T-helper 2 cell treated with Interferon-gamma antibody and Interleukin-4, amounts not matched to agents 100 ng/mL and 5 ng/mL, for 36 hours (primary cell): ENCODE measurements around the gene PSG3. TPM values are rescaled to one million over a fixed set of nuclear protein-coding genes. Genes with fewer than 3 reads are reported as not detected.
"Not testable (repeated sequence)": the region's sequence is repeated elsewhere in the genome, so short reads cannot be mapped to it uniquely, and the experiment has no call there.

Experiments used
- intact Hi-C: fragments of 100-400 bp; cut with micrococcal nuclease; formaldehyde crosslinking; loops from one replicate; pipeline ENCODE4 v1.15.1; 2023
- total RNA-seq: library from RNA; stranded (reverse); gene quantifications from 2 replicates; pipeline ENCODE4 v1.2.3, GENCODE V29; 2022

The PSG3 gene
- total RNA-seq, 1 donor from 2014 or later = not detected

DNA sequence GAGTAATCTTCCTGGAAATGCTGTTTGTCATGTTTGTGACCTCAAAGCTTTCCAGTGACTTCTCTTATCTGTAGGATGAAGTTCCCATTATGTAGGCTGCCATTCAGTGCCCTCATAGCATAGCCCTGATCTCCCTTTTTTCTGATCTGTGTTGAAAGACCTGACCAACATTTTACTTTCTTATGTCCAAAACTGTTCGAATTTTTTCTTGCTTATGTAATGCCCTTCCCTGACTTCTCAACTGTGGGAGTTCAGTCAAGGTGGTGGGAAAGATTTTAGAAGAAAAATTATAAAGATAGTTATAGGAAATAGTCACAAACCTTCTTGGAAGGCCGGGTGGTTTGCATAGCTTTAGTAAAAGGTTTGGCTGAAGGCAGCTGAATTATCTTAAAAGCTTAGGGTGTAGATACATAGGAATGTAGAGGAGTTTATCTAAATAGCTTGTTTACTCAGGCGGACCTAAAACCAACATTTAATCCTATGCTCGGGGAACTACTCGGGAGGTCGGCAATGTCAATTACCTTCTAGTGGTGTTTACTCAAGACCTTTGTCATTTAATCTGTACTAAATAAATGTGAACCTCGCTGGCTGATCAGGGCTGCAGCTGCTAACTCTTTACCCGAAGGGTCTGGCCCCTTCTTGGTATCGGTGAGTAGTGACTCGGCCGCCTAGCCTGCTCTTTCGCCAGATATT is 44.3 kb downstream of the PSG3 start:
- intact Hi-C loops = no loop called here

DNA sequence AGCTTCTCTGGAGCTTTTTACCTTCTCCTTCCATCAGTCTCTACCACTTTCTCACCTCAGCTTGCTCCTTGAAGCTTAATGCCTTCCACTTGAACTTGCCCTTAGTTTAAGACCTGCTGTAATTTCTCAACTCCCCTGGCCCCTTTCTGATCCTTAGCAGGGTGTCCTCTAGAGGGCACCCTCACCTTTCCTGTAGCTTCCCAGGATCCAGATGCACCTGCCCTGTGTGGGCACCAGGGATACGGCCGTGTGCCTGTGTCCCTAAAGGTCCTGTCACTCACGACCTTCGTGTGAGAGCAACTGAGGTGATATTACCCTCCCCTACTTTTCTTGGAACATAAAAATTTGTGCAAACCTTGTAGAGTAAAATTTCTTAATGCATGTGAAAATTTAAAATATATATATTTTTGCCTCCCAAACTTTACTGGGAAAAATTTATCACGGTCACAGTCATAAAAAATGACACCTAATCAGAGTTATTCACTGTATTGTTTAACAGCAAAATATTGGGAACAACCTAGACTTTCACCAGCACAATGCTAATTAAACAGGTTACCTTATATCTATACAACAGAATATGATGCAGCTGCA is 46.4 kb downstream of the PSG3 start:
- intact Hi-C loops = no loop called here

DNA sequence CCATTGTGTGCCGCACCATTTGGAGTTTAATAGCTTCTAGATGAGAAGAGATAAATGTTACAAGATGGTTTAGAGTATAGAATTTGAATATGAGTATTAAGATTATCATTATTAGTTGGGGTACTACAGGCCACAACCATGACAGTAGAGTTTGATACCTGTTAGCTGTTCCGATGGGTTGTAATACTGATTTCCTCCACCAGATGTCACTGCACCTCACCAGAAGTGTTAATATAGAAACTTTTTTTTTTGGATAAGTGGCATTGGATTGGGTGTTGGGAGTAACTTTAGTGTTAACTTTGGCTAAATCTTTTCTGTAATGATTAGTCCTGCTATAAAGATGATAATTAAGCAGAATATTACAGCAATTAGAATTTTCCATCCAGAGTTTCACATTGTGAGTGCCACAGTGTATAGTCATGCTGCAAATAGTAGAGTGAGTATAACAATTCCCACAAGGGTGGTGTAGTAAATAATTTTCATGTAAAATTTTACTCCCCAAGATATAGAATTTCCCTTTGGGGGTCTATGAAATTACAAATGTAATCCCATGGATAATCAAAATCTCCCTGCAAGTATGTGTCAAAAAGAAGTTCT is 56.3 kb downstream of the PSG3 start:
- intact Hi-C loops = no loop called here

DNA sequence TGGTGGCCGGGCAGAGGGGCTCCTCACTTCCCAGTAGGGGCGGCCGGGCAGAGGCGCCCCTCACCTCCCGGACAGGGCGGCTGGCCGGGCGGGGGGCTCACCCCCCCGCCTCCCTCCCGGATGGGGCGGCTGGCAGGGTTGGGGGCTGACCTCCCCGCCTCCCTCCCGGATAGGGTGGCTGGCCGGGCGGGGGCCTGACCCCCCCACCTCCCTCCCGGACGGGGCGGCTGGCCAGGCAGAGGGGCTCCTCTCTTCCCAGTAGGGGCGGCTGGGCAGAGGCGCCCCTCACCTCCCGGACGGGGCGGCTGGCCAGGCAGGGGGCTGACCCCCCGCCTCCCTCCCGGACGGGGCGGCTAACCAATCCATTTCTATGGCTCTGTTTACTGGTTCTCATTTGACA is 64.0 kb downstream of the PSG3 start:
- intact Hi-C loops = not testable (repeated sequence)

DNA sequence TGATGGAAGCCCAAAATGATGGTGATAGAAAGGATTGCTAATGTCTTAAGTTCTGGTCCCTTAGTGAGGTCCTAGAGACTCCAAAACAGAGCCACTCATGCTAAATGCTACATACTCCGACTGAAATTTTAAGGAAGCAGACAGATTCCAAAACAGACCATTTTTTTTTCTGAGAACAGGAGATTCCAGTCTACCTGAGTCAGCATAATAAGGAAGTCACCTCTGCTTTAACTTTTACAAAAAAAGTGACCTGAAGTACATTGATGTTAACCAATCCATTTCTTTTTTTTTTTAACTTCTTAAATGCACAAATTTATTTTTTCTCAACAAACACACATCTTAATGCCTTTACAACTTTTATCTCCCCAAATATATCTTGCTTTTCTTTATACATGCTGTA is 65.7 kb downstream of the PSG3 start:
- intact Hi-C loops = not testable (repeated sequence)

Other genes with a start within 250 kb of the PSG3 start
- 26.9 and 27.6 TPM in 2 replicates for gene CEACAM1, start 212.0 kb downstream of the PSG3 start, total RNA-seq
- not detected in 2 replicates for gene CEACAM8, start 145.6 kb downstream of the PSG3 start, total RNA-seq
- gene PSG8, start 25.2 kb upstream of the PSG3 start, total RNA-seq = not detected in 2 replicates
- not detected in 2 replicates for gene PSG1, start 139.2 kb upstream of the PSG3 start, total RNA-seq
- gene PSG6, start 177.4 kb upstream of the PSG3 start, total RNA-seq = not detected in 2 replicates
- not detected in 2 replicates for gene PSG7, start 196.7 kb upstream of the PSG3 start, total RNA-seq